HEK293 (cell line): Measurements from ENCODE around the gene TSC22D3.

Experiments used
- CTCF ChIA-PET: fragments of 350-600 bp; formaldehyde crosslinking; extraction: SDS; loops from one replicate; lab custom pipeline; 2021; ENCODE audit warnings: antibody characterized with exemption; lab: Yijun Ruan, JAX
- POLR2A ChIA-PET: fragments of 300-600 bp; formaldehyde crosslinking; extraction: SDS; loops from one replicate; lab custom pipeline; 2020; ENCODE audit warnings: antibody characterized with exemption, inconsistent platforms; lab: Yijun Ruan, JAX
- H3K27ac ChIP-seq: fragments of 200-500 bp; sonication (Bioruptor generic); 2 replicates; pipeline ENCODE4 v1.5.1; 2014; ENCODE audit warnings: low read depth, low read length, control low read depth, inconsistent platforms; ENCODE audit errors: extremely low read depth
- H3K36me3 ChIP-seq, 2 experiments: fragments of 200-500 bp in 1 of 2; sonication (Bioruptor generic) in 1 of 2; 1 replicate in 1 of 2; 2 replicates in 1 of 2; pipeline ENCODE4 v1.5.1; 2014 to 2017; ENCODE audit warnings: inconsistent platforms in 2 of 2, low read length in 2 of 2; ENCODE audit not compliant: control insufficient read depth in 2 of 2, insufficient read depth in 1 of 2
- H3K4me1 ChIP-seq: fragments of 200-500 bp; sonication (Bioruptor generic); 2 replicates; pipeline ENCODE4 v1.5.1; 2014; ENCODE audit warnings: mild to moderate bottlenecking, low read length, inconsistent platforms; ENCODE audit not compliant: control insufficient read depth, insufficient read depth
- H3K4me3 ChIP-seq: 2 replicates; pipeline ENCODE4 v1.5.1; 2011; ENCODE audit warnings: low read depth, mild to moderate bottlenecking, control low read depth, low read length, moderate library complexity
- H3K9me3 ChIP-seq: fragments of 200-500 bp; sonication (Bioruptor generic); 2 replicates; pipeline ENCODE4 v1.5.1; 2014; ENCODE audit warnings: low read depth, low read length, inconsistent platforms; ENCODE audit not compliant: control insufficient read depth, insufficient read depth
- BCL11A ChIP-seq: fragments of 450-650 bp; formaldehyde crosslinking; IDR thresholded peaks from 2 replicates; pipeline ENCODE4 v1.5.1; 2016; ENCODE audit warnings: low read depth, missing biosample characterization, missing genetic modification characterization
- HOXA7 ChIP-seq: sonication (generic); formaldehyde crosslinking; IDR thresholded peaks from 2 replicates; pipeline ENCODE4 v1.8.1; 2022; ENCODE audit warnings: missing genetic modification reagents, borderline replicate concordance
- HOXD13 ChIP-seq: sonication (generic); formaldehyde crosslinking; IDR thresholded peaks from 2 replicates; pipeline ENCODE4 v1.8.0; 2022; ENCODE audit warnings: missing genetic modification reagents, borderline replicate concordance
- KLF10 ChIP-seq: fragments of 450-650 bp; IDR thresholded peaks from 2 replicates; pipeline ENCODE4 v1.5.1; 2018; ENCODE audit warnings: missing biosample characterization, mild to moderate bottlenecking, missing genetic modification characterization
- SCRT1 ChIP-seq: fragments of 450-650 bp; formaldehyde crosslinking; IDR thresholded peaks from 2 replicates; pipeline ENCODE4 v1.5.1; 2016; ENCODE audit warnings: missing biosample characterization, missing genetic modification characterization, borderline replicate concordance
- WT1 ChIP-seq: fragments of 450-650 bp; formaldehyde crosslinking; IDR thresholded peaks from 2 replicates; pipeline ENCODE4 v1.5.1; 2016; ENCODE audit warnings: missing biosample characterization, missing genetic modification characterization
- ZBTB21 ChIP-seq: fragments of 450-650 bp; formaldehyde crosslinking; IDR thresholded peaks from 2 replicates; pipeline ENCODE4 v1.5.1; 2017; ENCODE audit warnings: missing biosample characterization, missing genetic modification characterization
- ZBTB48 ChIP-seq: fragments of 450-650 bp; formaldehyde crosslinking; IDR thresholded peaks from 2 replicates; pipeline ENCODE4 v1.5.1; 2016; ENCODE audit warnings: missing biosample characterization, missing genetic modification characterization
- ZFP69B ChIP-seq: fragments of 450-650 bp; formaldehyde crosslinking; IDR thresholded peaks from 2 replicates; pipeline ENCODE4 v1.5.1; 2016; ENCODE audit warnings: missing biosample characterization, missing genetic modification characterization
- ZNF10 ChIP-seq: fragments of 450-650 bp; formaldehyde crosslinking; IDR thresholded peaks from 2 replicates; pipeline ENCODE4 v1.5.1; 2017; ENCODE audit warnings: missing biosample characterization, missing genetic modification characterization
- ZNF132 ChIP-seq: fragments of 450-650 bp; formaldehyde crosslinking; IDR thresholded peaks from 2 replicates; pipeline ENCODE4 v1.5.1; 2017; ENCODE audit warnings: missing biosample characterization, missing genetic modification characterization, borderline replicate concordance
- ZNF19 ChIP-seq: fragments of 450-650 bp; formaldehyde crosslinking; IDR thresholded peaks from 2 replicates; pipeline ENCODE4; 2016; ENCODE audit warnings: missing biosample characterization, missing genetic modification characterization, low read depth
- ZNF202 ChIP-seq: fragments of 450-650 bp; formaldehyde crosslinking; IDR thresholded peaks from 2 replicates; pipeline ENCODE4 v1.5.1; 2016; ENCODE audit warnings: missing biosample characterization, missing genetic modification characterization, borderline replicate concordance
- ZNF24 ChIP-seq: fragments of 450-650 bp; formaldehyde crosslinking; IDR thresholded peaks from 2 replicates; pipeline ENCODE4 v1.5.1; 2016; ENCODE audit warnings: missing biosample characterization, missing genetic modification characterization
- ZNF266 ChIP-seq: fragments of 450-650 bp; formaldehyde crosslinking; IDR thresholded peaks from 2 replicates; pipeline ENCODE4 v1.5.1; 2016; ENCODE audit warnings: missing biosample characterization, missing genetic modification characterization, low read depth
- ZNF366 ChIP-seq: fragments of 450-650 bp; formaldehyde crosslinking; conservative IDR thresholded peaks from 2 replicates; pipeline ENCODE4 v1.5.1; 2016; ENCODE audit warnings: missing biosample characterization, missing genetic modification characterization
- ZNF37A ChIP-seq: fragments of 450-650 bp; IDR thresholded peaks from 2 replicates; pipeline ENCODE4 v1.5.1; 2018; ENCODE audit warnings: missing biosample characterization, missing genetic modification characterization
- ZNF664 ChIP-seq: fragments of 450-650 bp; formaldehyde crosslinking; IDR thresholded peaks from 2 replicates; pipeline ENCODE4 v1.5.1; 2016; ENCODE audit warnings: missing biosample characterization, missing genetic modification characterization
- ZNF768 ChIP-seq: fragments of 450-650 bp; formaldehyde crosslinking; IDR thresholded peaks from 2 replicates; pipeline ENCODE4 v1.5.1; 2018; ENCODE audit warnings: missing biosample characterization, mild to moderate bottlenecking, missing genetic modification characterization
- ZNF776 ChIP-seq: fragments of 450-650 bp; formaldehyde crosslinking; IDR thresholded peaks from 2 replicates; pipeline ENCODE4 v1.5.0; 2017; ENCODE audit warnings: missing biosample characterization, missing genetic modification characterization, borderline replicate concordance
- ZSCAN5A ChIP-seq: fragments of 450-650 bp; formaldehyde crosslinking; IDR thresholded peaks from 2 replicates; pipeline ENCODE4 v1.5.1; 2016; ENCODE audit warnings: missing biosample characterization, missing genetic modification characterization
- ZXDB ChIP-seq: fragments of 450-650 bp; formaldehyde crosslinking; IDR thresholded peaks from 2 replicates; pipeline ENCODE4 v1.5.1; 2016; ENCODE audit warnings: missing biosample characterization, missing genetic modification characterization
- TF ChIP-seq, protein P1 (sequence below): fragments of 450-650 bp; formaldehyde crosslinking; IDR thresholded peaks from 2 replicates; pipeline ENCODE4 v1.5.1; 2017; ENCODE audit warnings: missing biosample characterization, missing genetic modification characterization
- TF ChIP-seq, protein P2 (sequence below): fragments of 450-650 bp; formaldehyde crosslinking; IDR thresholded peaks from 2 replicates; pipeline ENCODE4 v1.5.1; 2017; ENCODE audit warnings: missing biosample characterization, mild to moderate bottlenecking, missing genetic modification characterization, moderate library complexity

The TSC22D3 gene

DNA sequence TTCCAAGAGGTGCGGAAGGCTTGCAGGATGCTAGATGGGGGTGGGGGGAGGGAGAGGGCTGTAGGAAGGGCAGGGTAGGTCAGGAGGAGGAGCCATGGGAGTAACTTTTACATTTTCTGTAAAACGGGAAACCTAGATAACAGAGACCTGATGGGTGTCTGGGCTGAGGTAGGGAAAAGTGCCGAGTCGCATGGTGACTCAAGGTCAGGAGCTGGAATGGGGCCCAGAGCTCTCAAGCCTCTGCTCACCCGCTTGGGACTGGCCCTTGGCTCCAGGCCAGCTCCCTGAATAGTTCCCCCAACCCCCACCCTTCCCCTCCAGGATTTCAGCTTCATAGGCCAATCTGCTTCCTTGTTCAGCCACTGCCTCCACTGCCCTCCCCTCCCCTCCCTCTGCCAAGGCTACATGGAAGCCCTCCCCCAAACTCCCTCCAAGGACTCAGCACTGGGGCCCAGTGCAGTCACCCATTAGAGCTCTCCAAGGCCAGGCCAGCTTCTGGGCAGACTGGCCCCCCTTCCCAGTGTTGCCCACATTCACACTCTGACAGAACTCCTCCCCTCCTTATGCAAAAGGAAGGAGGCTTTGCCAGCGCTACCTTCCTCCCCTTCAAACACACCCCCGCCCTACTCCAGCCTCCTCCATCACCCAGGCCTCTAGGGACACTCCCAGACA, 43.6 kb downstream of the TSC22D3 start (continued):
- TF ChIP-seq ZNF366 (0 out of 2 replicates have a peak, but pooled peaks have one; percentile 18), KLF10 (no peak), ZNF37A (tag by site-specific recombination) (0 out of 2 replicates have a peak, but pooled peaks have one; percentile 28), ZNF266 (tag by site-specific recombination) (no peak), ZNF768 (tag by site-specific recombination) (no peak), ZSCAN5A (tag by site-specific recombination) (no peak), HOXD13 (no peak)
- TF ChIP-seq, protein P1, sequence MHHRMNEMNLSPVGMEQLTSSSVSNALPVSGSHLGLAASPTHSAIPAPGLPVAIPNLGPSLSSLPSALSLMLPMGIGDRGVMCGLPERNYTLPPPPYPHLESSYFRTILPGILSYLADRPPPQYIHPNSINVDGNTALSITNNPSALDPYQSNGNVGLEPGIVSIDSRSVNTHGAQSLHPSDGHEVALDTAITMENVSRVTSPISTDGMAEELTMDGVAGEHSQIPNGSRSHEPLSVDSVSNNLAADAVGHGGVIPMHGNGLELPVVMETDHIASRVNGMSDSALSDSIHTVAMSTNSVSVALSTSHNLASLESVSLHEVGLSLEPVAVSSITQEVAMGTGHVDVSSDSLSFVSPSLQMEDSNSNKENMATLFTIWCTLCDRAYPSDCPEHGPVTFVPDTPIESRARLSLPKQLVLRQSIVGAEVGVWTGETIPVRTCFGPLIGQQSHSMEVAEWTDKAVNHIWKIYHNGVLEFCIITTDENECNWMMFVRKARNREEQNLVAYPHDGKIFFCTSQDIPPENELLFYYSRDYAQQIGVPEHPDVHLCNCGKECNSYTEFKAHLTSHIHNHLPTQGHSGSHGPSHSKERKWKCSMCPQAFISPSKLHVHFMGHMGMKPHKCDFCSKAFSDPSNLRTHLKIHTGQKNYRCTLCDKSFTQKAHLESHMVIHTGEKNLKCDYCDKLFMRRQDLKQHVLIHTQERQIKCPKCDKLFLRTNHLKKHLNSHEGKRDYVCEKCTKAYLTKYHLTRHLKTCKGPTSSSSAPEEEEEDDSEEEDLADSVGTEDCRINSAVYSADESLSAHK (tag by site-specific recombination): no peak

DNA sequence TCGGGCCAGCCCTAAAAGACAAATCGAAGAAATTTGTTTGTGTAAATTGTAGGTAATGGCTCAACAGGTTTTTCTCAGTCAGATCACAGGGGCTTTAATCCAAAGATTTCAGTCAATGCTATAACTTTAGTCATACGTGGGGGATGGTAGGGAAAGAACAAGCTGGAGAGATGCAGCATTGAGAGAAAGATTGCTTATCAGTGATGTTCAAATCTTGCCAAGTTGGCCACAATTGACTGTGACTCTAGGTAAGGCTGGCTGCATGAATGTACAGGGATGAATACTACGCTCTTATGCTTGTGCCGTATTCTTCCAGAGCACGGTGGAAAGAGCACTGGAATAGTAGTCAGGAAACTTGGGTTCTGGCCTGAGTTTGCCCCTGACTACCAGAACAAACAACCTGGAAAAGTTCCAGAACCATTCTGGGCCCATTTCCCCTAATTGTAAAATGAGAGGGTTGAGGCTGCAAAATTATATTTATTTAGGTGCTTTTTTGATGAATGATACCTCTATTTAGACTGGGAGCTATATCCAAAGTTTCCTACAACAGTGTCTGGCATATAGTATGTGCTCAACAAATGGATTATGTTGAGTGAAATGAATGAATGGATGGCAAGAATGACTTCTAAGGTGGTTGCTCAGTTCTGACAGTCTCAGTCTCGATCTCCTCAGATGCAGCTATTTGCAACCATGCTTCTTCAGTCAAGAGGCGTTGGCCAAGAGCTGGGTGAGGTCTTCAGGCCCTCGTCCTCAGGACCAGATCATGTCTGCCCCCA, 44.4 kb downstream of the TSC22D3 start:
- H3K27ac ChIP-seq: peak overlapping the region; percentile 70

DNA sequence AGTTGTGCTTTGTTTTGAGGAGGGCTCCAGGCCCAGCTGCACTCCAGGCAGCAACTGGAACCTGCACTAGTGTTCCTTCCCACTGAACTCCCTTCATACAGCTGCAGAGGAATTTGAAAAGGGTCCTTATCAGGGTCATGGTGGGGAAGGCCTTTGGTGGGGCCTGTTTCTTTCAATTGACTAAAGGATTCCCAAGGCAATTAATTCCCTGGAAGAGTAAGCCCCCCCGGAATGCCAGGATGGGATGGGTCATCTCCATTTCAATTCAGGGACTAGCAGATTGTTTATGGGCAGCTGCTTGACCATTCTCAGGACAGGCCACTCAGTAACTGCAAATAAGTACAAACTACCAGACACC, 45.3 kb downstream of the TSC22D3 start:
- Histone ChIP-seq H3K9me3 (no peaks in the 10 kb centered on the region), H3K27ac (peak overlapping the region; percentile 70; the same call in 1 of the 2 replicates), H3K36me3 (no peaks in the 10 kb centered on the region), H3K4me1 (peaks cover 28% of the 10 kb centered on the region), H3K4me3 (no peak overlapping the region)
- POLR2A ChIA-PET: interaction anchor here (1.5 to 4.5 kb wide), 3 partner anchors 8 to 12 kb away, joined by 5 to 45 read pairs (median 10); no protein-coding TSS in a partner anchor
- TF ChIP-seq, protein P2, sequence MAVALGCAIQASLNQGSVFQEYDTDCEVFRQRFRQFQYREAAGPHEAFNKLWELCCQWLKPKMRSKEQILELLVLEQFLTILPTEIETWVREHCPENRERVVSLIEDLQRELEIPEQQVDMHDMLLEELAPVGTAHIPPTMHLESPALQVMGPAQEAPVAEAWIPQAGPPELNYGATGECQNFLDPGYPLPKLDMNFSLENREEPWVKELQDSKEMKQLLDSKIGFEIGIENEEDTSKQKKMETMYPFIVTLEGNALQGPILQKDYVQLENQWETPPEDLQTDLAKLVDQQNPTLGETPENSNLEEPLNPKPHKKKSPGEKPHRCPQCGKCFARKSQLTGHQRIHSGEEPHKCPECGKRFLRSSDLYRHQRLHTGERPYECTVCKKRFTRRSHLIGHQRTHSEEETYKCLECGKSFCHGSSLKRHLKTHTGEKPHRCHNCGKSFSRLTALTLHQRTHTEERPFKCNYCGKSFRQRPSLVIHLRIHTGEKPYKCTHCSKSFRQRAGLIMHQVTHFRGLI (tag by site-specific recombination): no peak
- no peak for TF ChIP-seq ZFP69B (tag by site-specific recombination)
- no peak for TF ChIP-seq ZNF202 (tag by site-specific recombination)
- no peak for TF ChIP-seq SCRT1 (tag by site-specific recombination)
- TF ChIP-seq ZBTB21 (tag by site-specific recombination): no peak
- TF ChIP-seq WT1: no peak
- TF ChIP-seq ZBTB48 (tag by site-specific recombination): no peak
- no peak for TF ChIP-seq ZNF24 (tag by site-specific recombination)
- TF ChIP-seq ZNF776 (tag by site-specific recombination): no peak
- TF ChIP-seq ZNF19 (tag by site-specific recombination): no peak
- TF ChIP-seq HOXA7 (CRISPR knock-in tag): no peak
- TF ChIP-seq, all 188 proteins: peak for 0
- CTCF ChIA-PET: interaction anchor here (0.8 to 4.3 kb wide), 6 partner anchors 14 to 75 kb away, joined by 3 to 25 read pairs (median 5); partner anchors contain the start of genes NCBP2L and TSC22D3

More for the DNA sequence above, 44.4 kb downstream of the TSC22D3 start:
- CTCF ChIA-PET: interaction anchor here (0.6 to 4.3 kb wide), 11 partner anchors 9 to 72 kb away, joined by 3 to 25 read pairs (median 3); partner anchors contain the start of genes NCBP2L and TSC22D3
- H3K4me3 ChIP-seq: no peak overlapping the region
- peaks cover 25% of the 10 kb centered on the region for H3K4me1 ChIP-seq
- no peak for TF ChIP-seq ZNF10
- TF ChIP-seq ZXDB: peak; percentile 38; the same call in 1 of the 2 replicates
- peak; percentile 71; the same call in 1 of the 2 replicates for TF ChIP-seq SCRT1 (tag by site-specific recombination)
- no peak for TF ChIP-seq ZNF132 (tag by site-specific recombination)
- TF ChIP-seq ZNF664 (tag by site-specific recombination): peak; percentile 98
- TF ChIP-seq BCL11A (tag by site-specific recombination): no peak
- TF ChIP-seq ZNF24 (tag by site-specific recombination): 0 out of 2 replicates have a peak, but pooled peaks have one; percentile 16
- TF ChIP-seq, all 188 proteins: peak for 4
- Histone ChIP-seq H3K36me3 (no peaks in the 10 kb centered on the region), H3K9me3 (no peaks in the 10 kb centered on the region)
- POLR2A ChIA-PET: interaction anchor here (0.7 to 4.5 kb wide), 11 partner anchors 9 to 103 kb away, joined by 3 to 45 read pairs (median 6); partner anchors contain the start of genes NCBP2L, PRPS1 and TSC22D3
